Ascending aorta (tissue), 2 donors: ENCODE data around the gene SGK1. TPM values are rescaled to one million over a fixed set of nuclear protein-coding genes. Genes with fewer than 3 reads are reported as not detected.
"Not testable (repeated sequence)": the region's sequence is repeated elsewhere in the genome, so short reads cannot be mapped to it uniquely, and the experiment has no call there.

Experiments used
- DNase-seq, 2 donors: peaks; one replicate each; pipeline ENCODE4 v3.0.0-alpha.2; 2019; ENCODE audit warnings: low spot score in 2 of 2
- H3K27ac ChIP-seq, 2 donors: fragments of 200-600 bp; sonication (generic); one replicate each; pipeline ENCODE4 v1.5.1; 2016 to 2017; ENCODE audit warnings: mild to moderate bottlenecking in 1 of 2
- H3K27me3 ChIP-seq: fragments of 200-600 bp; sonication (generic); one replicate; pipeline ENCODE4 v1.5.1; 2017
- H3K36me3 ChIP-seq, 2 donors: fragments of 200-600 bp; sonication (generic); one replicate each; pipeline ENCODE4 v1.5.1; 2016
- H3K4me1 ChIP-seq, 2 donors: fragments of 200-600 bp; sonication (generic); one replicate each; pipeline ENCODE4 v1.5.1; 2016 to 2017; ENCODE audit warnings: mild to moderate bottlenecking in 1 of 2
- H3K4me3 ChIP-seq, 2 donors: fragments of 200-600 bp; sonication (generic); one replicate each; pipeline ENCODE4 v1.5.1; 2016 to 2017; ENCODE audit warnings: mild to moderate bottlenecking in 1 of 2
- H3K9me3 ChIP-seq, 2 donors: fragments of 200-600 bp; sonication (generic); one replicate each; pipeline ENCODE4 v1.5.1; 2016
- intact Hi-C: fragments of 100-400 bp; cut with DNase I; formaldehyde crosslinking; loops from one replicate; pipeline ENCODE4 v1.15.1; 2023
- total RNA-seq: library from RNA; depleted of rRNA; stranded (reverse); fragments of >200 nt; gene quantifications from one replicate; pipeline ENCODE4 v1.1.0, GENCODE V29; 2016
- TF ChIP-seq, protein P1 (sequence below), 3 experiments: fragments of 200-600 bp in 2 of 3; fragments of 450-650 bp in 1 of 3; sonication (generic) in 2 of 3; IDR thresholded peaks; one replicate each; pipeline ENCODE4 v1.5.1; 2016 to 2019; ENCODE audit warnings: antibody characterized with exemption in 3 of 3, mild to moderate bottlenecking in 1 of 3, moderate library complexity in 1 of 3

The SGK1 gene
- total RNA-seq, 1 donor from 2014 or later: 200 TPM

DNA sequence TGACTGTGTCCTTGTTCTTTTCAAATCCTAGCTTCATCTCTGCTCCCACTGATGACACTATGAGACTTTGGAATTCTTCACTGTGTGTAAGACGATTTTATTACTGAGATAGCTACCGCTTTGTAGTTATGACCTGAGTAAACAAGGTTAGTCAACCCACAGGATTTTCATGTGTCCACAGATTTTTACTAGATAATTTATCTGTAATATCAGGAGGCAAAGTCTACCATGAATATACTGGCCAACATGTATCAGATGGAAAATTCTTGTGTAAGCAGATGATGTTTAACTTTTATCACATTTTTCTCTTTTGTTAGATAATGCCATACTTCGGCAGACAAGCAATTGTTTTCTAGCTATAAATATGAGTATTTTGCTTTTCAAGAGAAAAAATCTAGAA, 119.8 kb downstream of the SGK1 start:
- Histone ChIP-seq H3K9me3 (no peaks in the 10 kb centered on the region), H3K27ac (no peak overlapping the region), H3K36me3 (no peaks in the 10 kb centered on the region), H3K27me3 (no peaks in the 10 kb centered on the region), H3K4me3 (no peak overlapping the region), H3K4me1 (peaks cover 0 to 5% of the 10 kb centered on the region in 2 donors)
- intact Hi-C loops: no loop called here
- no peak for DNase-seq
- TF ChIP-seq, protein P1, sequence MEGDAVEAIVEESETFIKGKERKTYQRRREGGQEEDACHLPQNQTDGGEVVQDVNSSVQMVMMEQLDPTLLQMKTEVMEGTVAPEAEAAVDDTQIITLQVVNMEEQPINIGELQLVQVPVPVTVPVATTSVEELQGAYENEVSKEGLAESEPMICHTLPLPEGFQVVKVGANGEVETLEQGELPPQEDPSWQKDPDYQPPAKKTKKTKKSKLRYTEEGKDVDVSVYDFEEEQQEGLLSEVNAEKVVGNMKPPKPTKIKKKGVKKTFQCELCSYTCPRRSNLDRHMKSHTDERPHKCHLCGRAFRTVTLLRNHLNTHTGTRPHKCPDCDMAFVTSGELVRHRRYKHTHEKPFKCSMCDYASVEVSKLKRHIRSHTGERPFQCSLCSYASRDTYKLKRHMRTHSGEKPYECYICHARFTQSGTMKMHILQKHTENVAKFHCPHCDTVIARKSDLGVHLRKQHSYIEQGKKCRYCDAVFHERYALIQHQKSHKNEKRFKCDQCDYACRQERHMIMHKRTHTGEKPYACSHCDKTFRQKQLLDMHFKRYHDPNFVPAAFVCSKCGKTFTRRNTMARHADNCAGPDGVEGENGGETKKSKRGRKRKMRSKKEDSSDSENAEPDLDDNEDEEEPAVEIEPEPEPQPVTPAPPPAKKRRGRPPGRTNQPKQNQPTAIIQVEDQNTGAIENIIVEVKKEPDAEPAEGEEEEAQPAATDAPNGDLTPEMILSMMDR (IDR thresholded peaks at IDR 0.05): no peak

DNA sequence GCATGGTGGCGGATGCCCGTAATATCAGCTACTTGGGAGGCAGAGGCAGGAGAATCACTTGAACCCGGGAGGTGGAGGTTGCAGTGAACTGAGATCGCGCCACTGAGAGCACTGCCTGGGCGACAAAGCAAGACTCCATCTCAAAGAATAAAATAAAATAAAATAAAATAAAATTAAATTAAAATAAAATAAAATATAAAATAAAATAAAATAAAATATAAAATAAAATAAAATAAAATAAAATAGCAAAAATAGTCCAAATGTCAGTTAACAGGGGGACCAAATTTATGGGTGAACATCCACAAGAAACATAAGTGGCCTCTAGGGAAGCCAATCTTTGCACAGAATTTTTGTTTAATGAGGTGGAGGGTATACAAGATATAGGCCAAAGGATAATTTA, 120.2 kb downstream of the SGK1 start:
- H3K27ac ChIP-seq, H3K4me1 ChIP-seq, intact Hi-C loops, H3K9me3 ChIP-seq, DNase-seq, H3K4me3 ChIP-seq, H3K36me3 ChIP-seq, H3K27me3 ChIP-seq: not testable (repeated sequence)

DNA sequence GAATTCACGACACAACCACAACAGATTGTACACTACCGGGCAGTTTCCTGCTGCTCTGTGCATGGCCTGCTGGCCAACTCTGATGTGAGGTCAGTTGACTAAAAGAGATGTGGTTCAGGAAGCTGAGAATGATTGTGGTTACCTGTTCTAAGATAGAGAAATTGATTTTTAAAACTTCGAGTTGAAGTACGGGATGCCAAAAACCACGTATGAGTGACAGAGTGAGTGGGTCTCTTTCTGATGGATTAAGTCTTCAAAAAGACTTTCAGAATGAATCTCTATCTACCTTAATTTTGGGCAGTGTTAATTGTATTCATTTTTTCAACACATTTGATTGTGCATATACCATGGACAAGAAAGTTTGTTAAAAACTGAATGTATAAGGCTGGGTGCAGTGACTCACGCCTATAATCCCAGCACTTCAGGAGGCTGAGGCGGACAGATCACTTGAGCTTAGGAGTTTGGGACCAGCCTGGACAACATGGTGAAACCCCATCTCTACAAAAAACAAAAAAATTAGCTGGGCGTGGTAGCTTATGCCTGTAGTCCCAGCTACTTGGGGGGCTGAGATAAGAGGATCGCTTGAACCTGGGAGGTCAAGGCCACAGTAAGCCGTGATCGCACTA, 121.2 kb downstream of the SGK1 start:
- H3K36me3 ChIP-seq: no peaks in the 10 kb centered on the region
- DNase-seq: no peak
- intact Hi-C loops: no loop called here
- no peak overlapping the region for H3K4me3 ChIP-seq
- TF ChIP-seq, protein P1 (IDR thresholded peaks at IDR 0.05): no peak
- H3K4me1 ChIP-seq: peaks cover 0 to 5% of the 10 kb centered on the region in 2 donors
- no peak overlapping the region for H3K27ac ChIP-seq
- no peaks in the 10 kb centered on the region for H3K9me3 ChIP-seq
- no peaks in the 10 kb centered on the region for H3K27me3 ChIP-seq

GRCh38 chr6:134195985-134196384, 121.9 kb downstream of the SGK1 start:
- H3K27ac ChIP-seq: no peak overlapping the region
- no peaks in the 10 kb centered on the region for H3K27me3 ChIP-seq
- TF ChIP-seq, protein P1 (IDR thresholded peaks at IDR 0.05): no peak
- no peaks in the 10 kb centered on the region for H3K9me3 ChIP-seq
- H3K4me1 ChIP-seq: peaks cover 0 to 5% of the 10 kb centered on the region in 2 donors
- intact Hi-C loops: no loop called here
- H3K4me3 ChIP-seq: no peak overlapping the region
- DNase-seq: no peak
- no peaks in the 10 kb centered on the region for H3K36me3 ChIP-seq

- intact Hi-C loops: no loop called here
- DNase-seq: no peak
- TF ChIP-seq, protein P1 (IDR thresholded peaks at IDR 0.05): no peak
- H3K27me3 ChIP-seq: no peaks in the 10 kb centered on the region
- H3K36me3 ChIP-seq: no peaks in the 10 kb centered on the region
- peaks cover 0 to 5% of the 10 kb centered on the region in 2 donors for H3K4me1 ChIP-seq
- H3K9me3 ChIP-seq: no peaks in the 10 kb centered on the region
- peak overlapping the region; percentile 11 to 67 for H3K27ac ChIP-seq
- H3K4me3 ChIP-seq: no peak overlapping the region
Observed at GRCh38 chr6:134195164-134195906, 122.6 kb downstream of the SGK1 start.
